H9 (cell line): ENCODE data around the gene HSPB8. TPM values are rescaled to one million over a fixed set of nuclear protein-coding genes. Genes with fewer than 3 reads are reported as not detected.

Experiments used
- DNase-seq: peaks from one replicate; pipeline ENCODE4 v3.0.0-alpha.2; 2017
- H2AFZ ChIP-seq: one replicate; pipeline ENCODE4 v1.6.1; 2013; ENCODE audit warnings: mild to moderate bottlenecking, low read length, control low read depth, moderate library complexity
- H2AK5ac ChIP-seq: 2 replicates; pipeline ENCODE4 v1.6.1; 2013; ENCODE audit warnings: low read length, control low read depth, mixed read lengths; ENCODE audit not compliant: insufficient read length
- H2BK120ac ChIP-seq: one replicate; pipeline ENCODE4 v1.6.1; 2013; ENCODE audit warnings: low read depth, mild to moderate bottlenecking, low read length, control low read depth, inconsistent platforms; ENCODE audit not compliant: poor library complexity, severe bottlenecking
- H2BK12ac ChIP-seq: 2 replicates; pipeline ENCODE4 v1.6.1; 2013; ENCODE audit warnings: low read length, control low read depth, mixed read lengths, low read depth; ENCODE audit not compliant: insufficient read length
- H2BK15ac ChIP-seq: 2 replicates; pipeline ENCODE4 v1.6.1; 2013; ENCODE audit warnings: low read depth, low read length, control low read depth
- H2BK20ac ChIP-seq: one replicate; pipeline ENCODE4 v1.6.1; 2013; ENCODE audit warnings: low read depth, mild to moderate bottlenecking, low read length, control low read depth, inconsistent platforms; ENCODE audit not compliant: poor library complexity, severe bottlenecking
- H2BK5ac ChIP-seq: 2 replicates; pipeline ENCODE4 v1.6.1; 2013; ENCODE audit warnings: low read length, control low read depth, mixed read lengths; ENCODE audit not compliant: insufficient read length
- H3K14ac ChIP-seq: 2 replicates; pipeline ENCODE4 v1.6.1; 2013; ENCODE audit warnings: low read length, control low read depth; ENCODE audit not compliant: insufficient read depth
- H3K18ac ChIP-seq: 2 replicates; pipeline ENCODE4 v1.6.1; 2013; ENCODE audit warnings: low read depth, mild to moderate bottlenecking, mixed read lengths, low read length, control low read depth; ENCODE audit not compliant: insufficient read length
- H3K23ac ChIP-seq: 2 replicates; pipeline ENCODE4 v1.6.1; 2013; ENCODE audit warnings: low read length, control low read depth, mixed read lengths, low read depth; ENCODE audit not compliant: insufficient read length
- H3K23me2 ChIP-seq: 2 replicates; pipeline ENCODE4 v1.6.1; 2013; ENCODE audit warnings: low read depth, mild to moderate bottlenecking, mixed read lengths, low read length, control low read depth; ENCODE audit not compliant: insufficient read length, poor library complexity, severe bottlenecking
- H3K27ac ChIP-seq: 2 replicates; pipeline ENCODE4 v1.5.1; 2013; ENCODE audit warnings: low read length, control low read depth, mixed read lengths, low read depth; ENCODE audit not compliant: insufficient read length
- H3K27me3 ChIP-seq: 2 replicates; pipeline ENCODE4 v1.6.1; 2013; ENCODE audit warnings: low read length, control low read depth, inconsistent platforms; ENCODE audit not compliant: insufficient read depth
- H3K4ac ChIP-seq: 2 replicates; pipeline ENCODE4 v1.6.1; 2013; ENCODE audit warnings: low read depth, mild to moderate bottlenecking, control low read depth, inconsistent platforms, low read length, moderate library complexity
- H3K4me1 ChIP-seq: 2 replicates; pipeline ENCODE4 v1.6.1; 2013; ENCODE audit warnings: low read length, control low read depth, inconsistent platforms; ENCODE audit not compliant: insufficient read depth
- H3K4me2 ChIP-seq: 2 replicates; pipeline ENCODE4 v1.6.1; 2013; ENCODE audit warnings: low read length, control low read depth, mixed read lengths; ENCODE audit not compliant: insufficient read length, insufficient read depth
- H3K56ac ChIP-seq: 2 replicates; pipeline ENCODE4 v1.6.1; 2013; ENCODE audit warnings: low read depth, mild to moderate bottlenecking, mixed read lengths, low read length, control low read depth; ENCODE audit not compliant: insufficient read length
- H3K79me1 ChIP-seq: 2 replicates; pipeline ENCODE4 v1.6.1; 2013; ENCODE audit warnings: low read depth, mild to moderate bottlenecking, moderate library complexity, low read length, control low read depth, inconsistent platforms; ENCODE audit not compliant: insufficient read depth, poor library complexity, severe bottlenecking
- H3K79me2 ChIP-seq: 2 replicates; pipeline ENCODE4 v1.6.1; 2013; ENCODE audit warnings: low read length, control low read depth, inconsistent platforms; ENCODE audit not compliant: insufficient read depth
- H3K9ac ChIP-seq: 2 replicates; pipeline ENCODE4 v1.6.1; 2013; ENCODE audit warnings: low read length, control low read depth, mixed read lengths; ENCODE audit not compliant: insufficient read length; ENCODE audit errors: extremely low read depth
- H3K9me3 ChIP-seq: one replicate; pipeline ENCODE4 v1.6.1; 2013; ENCODE audit warnings: low read depth, low read length, inconsistent platforms; ENCODE audit not compliant: control insufficient read depth
- H3T11ph ChIP-seq: one replicate; pipeline ENCODE4 v1.6.1; 2013; ENCODE audit warnings: mild to moderate bottlenecking, low read length, control low read depth, inconsistent platforms
- H4K20me1 ChIP-seq: one replicate; pipeline ENCODE4 v1.6.1; 2013; ENCODE audit not compliant: control insufficient read depth, insufficient read length, insufficient read depth
- H4K5ac ChIP-seq: 2 replicates; pipeline ENCODE4 v1.6.1; 2013; ENCODE audit warnings: low read depth, mild to moderate bottlenecking, mixed read lengths, low read length, control low read depth; ENCODE audit not compliant: insufficient read length
- H4K8ac ChIP-seq: replicated peaks from 2 replicates; pipeline ENCODE4 v1.6.1; 2013; ENCODE audit warnings: low read length, control low read depth, mixed read lengths, low read depth; ENCODE audit not compliant: insufficient read length
- H4K91ac ChIP-seq: 2 replicates; pipeline ENCODE4 v1.6.1; 2013; ENCODE audit warnings: low read depth, mild to moderate bottlenecking, moderate library complexity, mixed read lengths, low read length, control low read depth; ENCODE audit not compliant: insufficient read length
- H3K27ac Mint-ChIP-seq, 3 experiments: 2 replicates in 2 of 3; 3 replicates in 1 of 3; pipeline ENCODE4 v1.8.0; 2020 to 2021; ENCODE audit warnings: mixed read lengths in 3 of 3, mild to moderate bottlenecking in 1 of 3, moderate library complexity in 1 of 3
- H3K27me3 Mint-ChIP-seq: 2 replicates; pipeline ENCODE4 v1.8.0; 2021; ENCODE audit warnings: low read depth, mild to moderate bottlenecking, moderate library complexity, mixed read lengths
- H3K36me3 Mint-ChIP-seq, 3 experiments: 2 replicates in 2 of 3; 3 replicates in 1 of 3; pipeline ENCODE4 v1.8.0; 2020 to 2021; ENCODE audit warnings: low read depth in 3 of 3, mixed read lengths in 3 of 3; ENCODE audit not compliant: insufficient read depth in 1 of 3
- H3K4me1 Mint-ChIP-seq, 2 experiments: 2 replicates each; pipeline ENCODE4 v1.8.0; 2020; ENCODE audit warnings: mixed read lengths in 2 of 2
- H3K4me3 Mint-ChIP-seq, 2 experiments: 2 replicates in 1 of 2; 3 replicates in 1 of 2; pipeline ENCODE4 v1.8.0; 2020 to 2021; ENCODE audit warnings: mild to moderate bottlenecking in 2 of 2, mixed read lengths in 2 of 2, moderate library complexity in 1 of 2
- H3K9me3 Mint-ChIP-seq, 2 experiments: 2 replicates in 1 of 2; 3 replicates in 1 of 2; pipeline ENCODE4 v1.8.0; 2020; ENCODE audit warnings: mild to moderate bottlenecking in 2 of 2, mixed read lengths in 2 of 2, moderate library complexity in 1 of 2
- CTCF ChIP-seq: fragments of 200-600 bp; sonication (generic); conservative IDR thresholded peaks from 3 replicates; pipeline ENCODE4 v1.8.0; 2021; ENCODE audit warnings: antibody characterized with exemption, mild to moderate bottlenecking
- WGBS: extraction: QIAGEN DNeasy Blood & Tissue Kit; methylation state at CpG from one replicate; pipeline ENCODE4 v1.1.7; 2013; ENCODE audit warnings: missing lambda C conversion rate, low lambda C conversion rate, mixed read lengths; ENCODE audit not compliant: insufficient read length; ENCODE audit errors: extremely low coverage; 5-methylcytosine and 5-hydroxymethylcytosine counted together
- total RNA-seq: library from RNA; stranded (reverse); gene quantifications from 2 replicates; pipeline ENCODE4 v1.2.1, GENCODE V29; 2021

HSPB8 gene
- total RNA-seq, 1 experiment from 2014 or later, result 3.0 TPM

GRCh38 chr12:119206348-119207062, 27.8 kb downstream of the HSPB8 start:
- Histone ChIP-seq H3K79me1 (no peaks in the 10 kb centered on the region), H3K23me2 (no peaks in the 10 kb centered on the region), H4K20me1 (no peaks in the 10 kb centered on the region), H3K23ac (no peak overlapping the region), H3K56ac (no peak overlapping the region), H4K8ac (no peak overlapping the region), H3K18ac (no peak overlapping the region), H3K4me1 (peaks cover 11% of the 10 kb centered on the region; the same call in 1 of the 2 replicates), H3K27me3 (no peaks in the 10 kb centered on the region), H3K14ac (no peak overlapping the region), H3K79me2 (no peaks in the 10 kb centered on the region), H4K91ac (no peak overlapping the region), H3T11ph (no peak overlapping the region), H2BK15ac (no peak overlapping the region), H3K9me3 (no peaks in the 10 kb centered on the region), H2AK5ac (no peak overlapping the region), H4K5ac (no peak overlapping the region), H3K9ac (no peak overlapping the region), H3K27ac (no peak overlapping the region), H2BK20ac (no peak overlapping the region), H3K4me2 (no peak overlapping the region), H2AFZ (no peak overlapping the region), H3K4ac (no peak overlapping the region), H2BK120ac (no peak overlapping the region), H2BK12ac (no peak overlapping the region), H2BK5ac (no peak overlapping the region)
- Mint-ChIP-seq H3K9me3 (no peaks in the 10 kb centered on the region), H3K4me1 (peaks cover 67 to 73% of the 10 kb centered on the region in 2 experiments), H3K4me3 (no peak overlapping the region), H3K36me3 (no peaks in the 10 kb centered on the region), H3K27ac (peak overlapping the region in 1 of 3 experiments; percentile 76; a peak in 1 of 7 replicates), H3K27me3 (no peaks in the 10 kb centered on the region)
- TF ChIP-seq CTCF, result peak; percentile 44; the same call in 2 of the 3 replicates
- DNase-seq, result peak; percentile 55
- no CpG with 5 or more reads among the region's 8 CpGs for WGBS
